Measurements from ENCODE around the gene EMCN. TPM values are rescaled to one million over a fixed set of nuclear protein-coding genes. Genes with fewer than 3 reads are reported as not detected.

EMCN gene
- total RNA-seq, 2 donors from 2014 or later: 9.3 to 65.6 TPM

- no peak overlapping the region for H3K27ac ChIP-seq
- peaks cover 13% of the 10 kb centered on the region for H3K9me3 ChIP-seq
- no peaks in the 10 kb centered on the region for H3K4me1 ChIP-seq (ENCODE audit: control insufficient read depth in 1 of 2, low read depth in 2 of 2)
- ATAC-seq (ENCODE audit: insufficient number of reproducible peaks, low FRiP score, low read depth) (no peak), DNase-seq (ENCODE audit: low spot score) (no peak)
- H3K27me3 ChIP-seq (replicated peaks; ENCODE audit: insufficient read depth): no peaks in the 10 kb centered on the region
- H3K36me3 ChIP-seq: no peaks in the 10 kb centered on the region
- H3K4me3 ChIP-seq: no peak overlapping the region
- no peak for TF ChIP-seq CTCF (IDR thresholded peaks at IDR 0.05)
These were observed 23.7 kb downstream of the EMCN start for GRCh38 chr4:100494166-100494565.

- Histone ChIP-seq H3K27ac (no peak overlapping the region), H3K9me3 (peaks cover 13% of the 10 kb centered on the region), H3K36me3 (no peaks in the 10 kb centered on the region), H3K27me3 (replicated peaks; ENCODE audit: insufficient read depth) (no peaks in the 10 kb centered on the region), H3K4me1 (ENCODE audit: control insufficient read depth in 1 of 2, low read depth in 2 of 2) (no peaks in the 10 kb centered on the region), H3K4me3 (no peak overlapping the region)
- ATAC-seq (ENCODE audit: insufficient number of reproducible peaks, low FRiP score, low read depth) (no peak), DNase-seq (ENCODE audit: low spot score) (no peak)
- TF ChIP-seq CTCF (IDR thresholded peaks at IDR 0.05): no peak
These were observed 24.1 kb downstream of the EMCN start for GRCh38 chr4:100493756-100494155.

- no peak for TF ChIP-seq CTCF (IDR thresholded peaks at IDR 0.05)
- H3K27ac ChIP-seq: no peak overlapping the region
- ATAC-seq (ENCODE audit: insufficient number of reproducible peaks, low FRiP score, low read depth) (no peak), DNase-seq (ENCODE audit: low spot score) (no peak)
- no peaks in the 10 kb centered on the region for H3K36me3 ChIP-seq
- H3K27me3 ChIP-seq (replicated peaks; ENCODE audit: insufficient read depth): no peaks in the 10 kb centered on the region
- H3K4me1 ChIP-seq (ENCODE audit: control insufficient read depth in 1 of 2, low read depth in 2 of 2): no peaks in the 10 kb centered on the region
- H3K4me3 ChIP-seq: no peak overlapping the region
- H3K9me3 ChIP-seq: peaks cover 13% of the 10 kb centered on the region
These were observed 25.7 kb downstream of the EMCN start for GRCh38 chr4:100492129-100492528.

GRCh38 chr4:100489305-100489704 is 28.5 kb downstream of the EMCN start:
- Histone ChIP-seq H3K9me3 (peaks cover 13% of the 10 kb centered on the region), H3K4me3 (no peak overlapping the region), H3K27me3 (replicated peaks; ENCODE audit: insufficient read depth) (no peaks in the 10 kb centered on the region), H3K27ac (no peak overlapping the region), H3K36me3 (no peaks in the 10 kb centered on the region), H3K4me1 (ENCODE audit: control insufficient read depth in 1 of 2, low read depth in 2 of 2) (no peaks in the 10 kb centered on the region)
- no peak for ATAC-seq (ENCODE audit: insufficient number of reproducible peaks, low FRiP score, low read depth)
- TF ChIP-seq CTCF (IDR thresholded peaks at IDR 0.05): no peak
- DNase-seq (ENCODE audit: low spot score): no peak

GRCh38 chr4:100486496-100486895 is 31.3 kb downstream of the EMCN start:
- Histone ChIP-seq H3K36me3 (no peaks in the 10 kb centered on the region), H3K4me1 (ENCODE audit: control insufficient read depth in 1 of 2, low read depth in 2 of 2) (no peaks in the 10 kb centered on the region), H3K4me3 (no peak overlapping the region), H3K9me3 (peaks cover under 1% of the 10 kb centered on the region), H3K27ac (no peak overlapping the region), H3K27me3 (replicated peaks; ENCODE audit: insufficient read depth) (no peaks in the 10 kb centered on the region)
- DNase-seq (ENCODE audit: low spot score) (no peak), ATAC-seq (ENCODE audit: insufficient number of reproducible peaks, low FRiP score, low read depth) (no peak)
- TF ChIP-seq CTCF (IDR thresholded peaks at IDR 0.05): no peak
